T47D (cell line): ENCODE data around the gene ALK.

Experiments used
- DNase-seq, 2 experiments: peaks; one replicate each; pipeline versions ENCODE4 v3.0.0 to v3.0.0-alpha.2; 2011 to 2012; ENCODE audit warnings: low read depth in 1 of 2, low spot score in 1 of 2
- JUND ChIP-seq: IDR thresholded peaks from 2 replicates; pipeline ENCODE4 v1.6.1; 2012; ENCODE audit warnings: low read depth
- in situ Hi-C: cut with HindIII; loops from 2 replicates; pipeline ENCODE4 v1.10.0; 2016; ENCODE audit warnings: low sequenced_read_pairs, low pct_unique_long_range_greater_than_20kb

ALK gene

DNA sequence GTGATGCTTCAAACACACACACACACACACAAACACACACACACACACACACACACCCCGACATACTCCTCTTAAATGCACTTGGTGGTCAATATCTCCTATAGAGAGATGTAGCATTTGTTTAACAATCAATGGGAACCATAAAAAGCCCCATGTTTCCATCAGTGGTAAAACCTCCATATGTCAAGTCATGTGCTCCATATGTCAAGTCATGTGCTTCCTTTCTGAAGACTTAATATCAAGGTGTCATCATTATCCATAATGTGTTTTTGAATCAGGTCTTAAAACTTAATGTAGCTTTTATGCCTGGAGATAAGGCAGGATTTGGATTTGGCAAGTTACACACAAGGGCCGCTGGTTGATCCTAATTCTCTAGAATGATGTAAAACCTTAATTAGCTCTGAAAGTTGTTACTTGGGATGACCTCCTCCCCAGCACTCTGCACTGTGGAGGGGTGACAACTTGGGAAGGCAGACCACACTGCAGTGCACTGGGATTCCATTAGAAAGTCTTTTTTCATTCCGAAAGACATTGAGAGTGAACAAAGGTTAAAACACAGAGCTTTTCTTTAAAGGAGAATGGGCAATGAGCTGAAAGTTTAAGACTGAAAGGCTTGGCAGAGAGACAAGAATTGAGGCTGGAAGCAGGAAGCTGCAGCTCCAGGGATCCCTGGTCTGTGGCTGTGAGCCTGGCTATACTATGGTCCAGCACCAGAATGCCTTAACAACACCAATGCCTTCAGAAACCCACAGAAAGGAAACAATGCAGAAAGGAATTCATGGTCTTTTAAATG is 26.4 kb downstream of the ALK start:
- DNase-seq, result no peak
- no peak for TF ChIP-seq JUND
- in situ Hi-C loops, result no loop called here

DNA sequence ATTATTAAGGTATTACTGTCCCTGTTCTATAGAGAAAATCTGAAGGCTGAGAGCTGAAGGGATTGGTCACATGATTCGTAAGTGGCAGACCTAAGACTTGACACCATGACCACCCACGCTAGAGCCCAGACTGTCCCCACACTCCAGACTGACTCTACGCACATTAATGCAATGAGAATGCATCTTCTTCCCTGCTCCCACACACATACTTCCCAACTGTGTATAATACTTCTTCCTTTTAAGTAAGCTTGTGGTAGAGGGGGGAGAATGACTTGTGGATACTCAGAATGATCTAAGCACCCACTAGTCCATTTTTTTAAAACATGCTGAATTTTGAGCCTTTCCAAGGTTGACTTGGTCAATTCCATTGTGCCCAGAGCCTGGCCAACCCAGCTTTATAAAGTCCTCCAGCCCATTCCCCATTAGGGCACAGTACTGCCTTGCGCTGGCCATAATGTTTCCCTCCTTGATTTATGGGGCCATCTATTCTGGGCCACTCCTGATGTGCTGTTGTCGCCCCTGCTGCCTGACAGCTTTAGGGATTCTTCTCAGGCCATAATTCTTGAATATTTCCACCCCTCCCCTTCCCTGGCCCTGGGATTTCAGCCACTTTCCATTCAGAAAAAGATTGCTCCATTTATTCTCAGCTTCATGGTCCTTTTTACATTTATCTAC is 28.7 kb downstream of the ALK start:
- in situ Hi-C loops, result no loop called here
- no peak for TF ChIP-seq JUND
- no peak for DNase-seq

DNA sequence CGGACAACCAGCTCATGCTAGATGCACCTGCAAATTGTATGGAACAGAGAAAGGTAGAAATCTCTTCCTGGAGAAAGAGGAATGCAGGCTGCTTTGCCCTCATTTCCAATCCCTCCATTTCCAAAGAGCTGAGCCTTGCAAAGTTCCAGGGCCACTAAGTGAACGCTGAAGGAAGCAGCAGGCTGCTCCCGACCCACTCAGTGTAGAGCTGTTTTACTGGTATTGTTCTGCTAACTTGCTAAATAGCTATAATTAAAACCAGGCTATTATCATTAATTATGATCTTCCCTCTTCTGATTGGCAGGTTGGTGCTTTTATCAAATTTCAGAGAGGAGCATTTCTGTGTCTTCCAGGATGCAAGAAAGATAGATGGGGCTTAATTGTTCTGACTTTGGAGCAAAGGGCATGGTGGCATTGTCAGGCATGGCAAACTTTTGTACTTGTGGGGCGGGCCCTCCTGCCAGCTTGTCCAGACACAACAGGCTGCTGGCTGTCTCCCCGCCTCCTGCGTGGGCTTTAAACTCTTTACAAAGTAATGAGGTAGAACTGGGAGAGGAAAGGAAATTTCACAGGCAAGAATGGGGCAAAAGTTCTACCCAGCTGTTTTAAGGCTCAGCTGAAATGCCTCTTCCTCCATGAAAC is 40.2 kb downstream of the ALK start:
- TF ChIP-seq JUND, result no peak
- no peak for DNase-seq
- in situ Hi-C loops, result no loop called here

DNA sequence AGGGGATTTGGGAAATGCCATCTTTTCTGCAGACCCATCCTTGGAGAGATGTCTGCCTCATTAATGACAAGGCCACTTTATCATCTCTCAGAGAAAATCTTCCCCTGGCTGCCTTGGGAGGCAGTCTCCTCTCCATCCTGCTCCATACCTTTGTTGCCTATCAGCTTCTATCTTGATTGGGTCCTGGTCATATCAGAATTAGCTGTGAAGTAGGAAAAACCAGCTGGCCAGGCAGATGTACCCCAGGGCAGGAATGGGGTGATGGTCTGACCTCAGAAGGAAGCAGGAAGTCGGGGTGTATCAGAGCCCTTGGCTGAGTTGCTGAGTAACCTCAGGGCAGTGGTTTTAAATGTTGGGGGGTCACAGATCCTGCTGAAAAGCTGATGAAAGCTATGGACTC is 41.3 kb downstream of the ALK start:
- in situ Hi-C loops, result no loop called here
- DNase-seq, result no peak
- no peak for TF ChIP-seq JUND

DNA sequence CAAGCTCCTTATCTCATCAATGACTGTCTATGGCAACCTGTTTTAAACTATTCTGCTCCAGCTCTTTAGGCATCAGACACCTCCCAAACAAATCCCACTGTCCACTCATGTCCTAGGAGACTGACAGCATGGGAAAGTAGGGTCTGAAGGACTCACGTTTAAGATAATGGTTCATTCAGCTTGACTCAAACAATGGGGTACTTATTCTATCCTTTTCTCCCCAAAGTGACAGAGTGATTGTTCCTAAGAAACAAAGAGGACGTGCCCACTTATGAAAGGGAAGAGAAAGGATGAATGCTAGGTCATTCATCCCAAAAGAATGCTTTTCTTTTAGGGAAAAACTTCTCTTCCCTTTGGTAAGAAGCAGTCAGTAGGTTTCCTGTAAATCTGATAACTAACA is 41.9 kb downstream of the ALK start:
- no peak for DNase-seq
- no peak for TF ChIP-seq JUND
- in situ Hi-C loops, result no loop called here

DNA sequence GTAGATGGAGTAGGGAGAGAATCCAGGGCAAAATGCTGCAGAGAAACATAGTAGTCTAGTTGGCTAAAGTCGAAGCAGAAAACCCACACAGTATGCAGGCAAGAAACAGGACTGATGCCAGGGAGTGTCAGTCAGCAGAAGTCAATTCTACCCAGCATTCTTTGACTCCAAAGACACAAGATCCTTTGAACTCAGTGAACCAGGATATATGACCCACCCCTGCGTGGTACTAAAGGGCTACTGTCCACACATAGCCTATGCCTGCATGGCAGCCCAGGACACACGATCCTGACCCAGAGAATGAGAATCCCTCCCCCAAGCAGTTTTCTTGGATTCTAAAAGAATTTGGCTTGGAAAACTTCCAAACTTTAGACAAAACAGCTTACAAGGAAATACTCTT is 42.5 kb downstream of the ALK start:
- DNase-seq, result peak in 1 of 2 experiments; percentile 6
- in situ Hi-C loops, result no loop called here
- no peak for TF ChIP-seq JUND

DNA sequence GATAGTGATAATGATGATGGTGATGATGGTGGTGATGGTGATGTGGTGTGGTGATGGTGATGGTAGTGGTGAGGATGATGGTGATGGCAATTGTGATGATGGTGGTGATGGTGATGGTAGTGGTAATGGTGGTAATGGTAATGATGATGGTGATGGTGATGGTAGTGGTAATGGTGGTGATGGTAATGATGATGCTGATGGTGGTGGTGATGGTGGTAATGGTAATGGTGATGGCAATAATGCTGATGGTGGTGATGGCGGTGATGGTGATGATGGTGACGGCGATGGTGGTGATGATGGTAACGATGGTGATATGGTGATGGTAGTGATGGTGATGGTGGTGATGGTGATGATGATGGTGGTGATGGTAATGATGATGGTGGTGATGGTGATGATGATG is 45.0 kb downstream of the ALK start:
- in situ Hi-C loops, result no loop called here
- DNase-seq, result no peak
- TF ChIP-seq JUND, result no peak

DNA sequence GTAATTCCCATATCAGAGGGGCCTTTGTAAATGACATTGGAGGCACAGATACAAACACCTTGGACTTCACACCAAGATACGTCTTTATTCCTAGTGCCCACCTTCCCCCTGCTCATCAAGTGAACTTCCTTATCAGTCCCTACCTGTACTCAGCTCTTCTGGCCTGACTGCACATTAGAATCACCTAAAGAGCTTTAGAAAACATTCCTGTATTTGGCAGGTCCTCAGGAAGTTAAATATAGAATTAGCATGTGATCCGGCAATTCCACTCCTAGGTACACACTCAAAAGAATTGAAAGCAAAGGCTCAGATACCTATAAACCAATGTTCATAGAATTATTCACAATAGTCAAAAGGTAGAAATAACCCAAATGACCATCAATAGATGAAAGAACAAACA is 46.6 kb downstream of the ALK start:
- in situ Hi-C loops, result no loop called here
- no peak for TF ChIP-seq JUND
- no peak for DNase-seq

DNA sequence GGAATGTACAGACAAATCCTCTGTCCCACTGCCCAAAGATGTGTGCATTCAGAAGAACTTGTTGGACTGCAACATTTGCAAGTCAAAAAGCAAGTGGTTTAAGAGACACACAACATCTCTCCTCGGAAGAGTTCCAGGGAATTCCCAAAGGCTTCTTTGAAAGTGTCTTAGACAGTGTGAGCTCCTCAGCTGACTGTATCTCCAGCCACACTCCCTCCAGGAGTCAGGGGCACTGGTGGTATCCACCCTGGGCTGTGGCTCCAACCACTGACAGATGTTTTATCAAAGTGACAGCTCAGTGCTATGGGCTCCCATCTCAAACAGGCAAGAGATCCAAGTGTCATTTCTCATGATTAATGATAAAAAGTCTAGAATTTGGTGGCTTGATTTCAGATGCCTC is 48.5 kb downstream of the ALK start:
- in situ Hi-C loops, result no loop called here
- no peak for DNase-seq
- TF ChIP-seq JUND, result no peak

DNA sequence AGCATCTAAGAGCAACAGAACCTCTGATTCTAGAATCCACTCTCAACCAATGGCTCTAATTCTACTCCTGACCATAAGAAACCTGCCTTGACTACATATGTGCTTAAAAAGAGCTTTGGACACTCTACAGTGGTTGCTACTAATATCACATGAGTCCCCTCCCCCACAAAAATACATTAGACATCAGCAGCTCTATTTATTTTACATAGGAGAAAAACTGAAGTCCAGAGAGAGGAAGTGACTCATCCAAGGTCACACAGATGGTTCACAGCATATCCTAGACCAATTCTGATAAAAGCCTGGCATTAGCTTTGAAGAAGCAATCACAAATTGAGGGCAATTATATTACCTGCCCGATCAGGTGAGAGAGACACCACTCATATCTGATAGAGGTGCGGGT is 49.8 kb downstream of the ALK start:
- DNase-seq, result no peak
- no peak for TF ChIP-seq JUND
- in situ Hi-C loops, result no loop called here

DNA sequence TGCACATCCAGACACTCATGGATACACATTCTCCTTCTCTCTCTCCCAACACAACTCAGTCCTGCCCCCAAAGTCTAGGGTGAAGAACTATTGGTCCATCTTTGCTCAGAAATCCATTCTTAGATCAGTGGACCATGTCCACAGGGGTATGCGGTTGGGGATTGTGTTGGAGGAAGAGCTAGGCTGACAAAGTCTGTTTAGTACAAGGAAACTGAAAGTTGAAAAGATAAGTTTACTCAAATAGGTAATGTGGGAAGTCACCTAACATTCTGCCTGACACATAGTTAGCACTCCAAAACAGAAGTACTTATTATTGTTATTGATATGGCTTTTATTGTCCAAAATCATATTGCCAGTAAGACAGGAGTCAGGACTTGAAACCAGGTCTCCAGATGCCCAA is 55.9 kb downstream of the ALK start:
- no peak for DNase-seq
- in situ Hi-C loops, result no loop called here
- TF ChIP-seq JUND, result no peak

DNA sequence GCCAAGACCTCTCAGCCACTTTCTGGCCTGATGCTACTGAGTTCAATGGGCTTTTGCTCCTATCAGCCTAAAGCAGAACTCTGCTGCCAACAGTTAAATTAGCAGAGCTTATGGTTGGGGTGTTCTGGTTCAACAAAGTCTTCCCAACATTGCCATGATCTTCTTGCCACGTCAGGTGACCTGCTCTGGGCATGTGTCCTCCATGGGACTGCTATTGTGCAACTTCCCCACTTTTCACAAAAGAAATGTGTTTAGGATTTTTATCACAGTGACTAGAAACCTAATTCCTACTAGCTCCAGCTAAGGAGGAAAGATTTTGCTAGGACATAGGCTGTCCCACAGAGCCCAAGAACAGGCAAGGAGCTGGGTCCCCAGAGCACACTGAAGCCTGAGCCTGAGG is 56.4 kb downstream of the ALK start:
- no peak for TF ChIP-seq JUND
- no peak for DNase-seq
- in situ Hi-C loops, result no loop called here

DNA sequence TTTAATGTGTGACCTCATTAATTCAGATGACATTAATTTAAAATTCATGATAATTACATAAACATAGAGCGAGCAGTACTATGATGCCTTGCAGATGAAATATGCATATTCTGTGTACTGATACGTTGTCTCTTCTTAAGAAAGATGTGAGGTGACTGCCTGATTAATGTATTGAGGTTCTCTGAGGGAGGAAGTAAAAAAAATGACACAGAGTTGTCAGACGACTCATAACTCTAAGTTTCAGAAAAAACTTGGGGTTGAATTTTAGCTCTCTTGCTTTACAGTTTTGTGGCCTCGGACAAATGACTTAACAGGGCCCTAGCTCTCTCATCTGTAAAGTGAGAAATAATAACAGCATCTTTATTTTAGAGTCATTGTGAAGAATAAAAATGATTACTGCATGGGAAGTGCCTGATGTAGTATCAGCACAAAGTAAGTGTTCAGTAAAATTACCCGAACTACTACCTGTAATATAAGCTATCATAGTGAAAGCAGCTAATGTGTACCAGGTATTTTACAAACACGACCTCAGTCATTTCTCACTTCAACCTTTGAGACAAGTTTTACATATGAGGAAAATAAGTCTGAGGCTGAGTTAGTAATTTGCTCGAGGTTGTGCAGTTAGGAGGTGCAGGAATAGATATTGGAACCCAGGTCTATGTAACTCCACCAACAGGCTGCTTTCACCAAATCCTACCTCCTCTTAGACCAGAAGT is 65.3 kb downstream of the ALK start:
- in situ Hi-C loops, result no loop called here
- no peak for DNase-seq
- TF ChIP-seq JUND, result no peak
